HepG2 (cell line): ENCODE results near the gene ADGRD1. TPM values are rescaled to one million over a fixed set of nuclear protein-coding genes. Genes with fewer than 3 reads are reported as not detected.

Source experiments
- BCL6 ChIP-seq: IDR thresholded peaks from 2 replicates; pipeline ENCODE4 v1.6.1; 2016; ENCODE audit warnings: missing genetic modification reagents, missing compliant biosample characterization
- CCDC6 ChIP-seq: sonication (generic); formaldehyde crosslinking; IDR thresholded peaks from 2 replicates; pipeline ENCODE4 v1.8.1; 2022; ENCODE audit warnings: mild to moderate bottlenecking, missing genetic modification reagents, moderate library complexity
- CHD4 ChIP-seq: fragments of 200-600 bp; sonication (generic); IDR thresholded peaks from 2 replicates; pipeline ENCODE4 v1.7.0; 2017; ENCODE audit warnings: mild to moderate bottlenecking, low read length, borderline replicate concordance
- NR2F6 ChIP-seq, 2 experiments: IDR thresholded peaks; 2 replicates each; pipeline ENCODE4 v1.6.1; 2016; ENCODE audit warnings: antibody characterized with exemption in 1 of 2, mild to moderate bottlenecking in 1 of 2
- SMC3 ChIP-seq: IDR thresholded peaks from 2 replicates; pipeline ENCODE4 v1.6.1; 2011; ENCODE audit warnings: low read length, improper control_type of control experiment
- TBL1XR1 ChIP-seq: fragments of 150-350 bp; IDR thresholded peaks from 2 replicates; pipeline ENCODE4 v1.6.1; 2014; ENCODE audit warnings: borderline replicate concordance, low read length; ENCODE audit not compliant: partially characterized antibody
- ZGPAT ChIP-seq: IDR thresholded peaks from 2 replicates; pipeline ENCODE4 v1.6.1; 2016; ENCODE audit warnings: mild to moderate bottlenecking
- ZNF280D ChIP-seq: sonication (generic); formaldehyde crosslinking; IDR thresholded peaks from 2 replicates; pipeline ENCODE4 v1.5.1; 2020; ENCODE audit warnings: mild to moderate bottlenecking, missing genetic modification reagents
- ZNF350 ChIP-seq: sonication (generic); formaldehyde crosslinking; IDR thresholded peaks from 2 replicates; pipeline ENCODE4 v1.4.0; 2020; ENCODE audit warnings: mild to moderate bottlenecking, low read depth, missing genetic modification reagents, borderline replicate concordance
- polyA plus RNA-seq, 8 experiments: library from polyadenylated mRNA; depleted of rRNA in 3 of 8; stranded (reverse) in 7 of 8; unstranded in 1 of 8; fragments of >200 nt; fragmentation: Illumina TruSeq in 4 of 8; extraction: Trizol in 4 of 8; gene quantifications; 2 replicates each; pipeline versions ENCODE4 v1.2.1 to v1.2.3, GENCODE V29; 2011 to 2016; ENCODE audit warnings: low read depth in 4 of 8, missing spikeins in 1 of 8, mixed read lengths in 1 of 8; ENCODE audit not compliant: insufficient read depth in 1 of 8
- total RNA-seq, 5 experiments: library from RNA; depleted of rRNA; stranded (reverse); fragments of >200 nt; fragmentation: Illumina TruSeq; extraction: Trizol; gene quantifications; 2 replicates each; pipeline ENCODE4 v1.2.3, GENCODE V29; 2016; ENCODE audit warnings: low read depth in 1 of 5
- TF ChIP-seq, protein P1 (sequence below): sonication (generic); formaldehyde crosslinking; IDR thresholded peaks from 2 replicates; pipeline ENCODE4 v1.4.0; 2020; ENCODE audit warnings: mild to moderate bottlenecking, missing genetic modification reagents
- TF ChIP-seq, protein P2 (sequence below): sonication (generic); formaldehyde crosslinking; IDR thresholded peaks from 2 replicates; pipeline ENCODE4 v1.4.0; 2020; ENCODE audit warnings: missing genetic modification reagents

ADGRD1 gene
- total and polyA plus RNA-seq, 2 of the 13 experiments (the other 11 are each of a cell fraction or from before 2014, with no cell fraction given), result 0.46 to 12.4 TPM

- TF ChIP-seq ZGPAT (CRISPR knock-in tag), result 0 out of 2 replicates have a peak, but pooled peaks have one; percentile 16
- TF ChIP-seq, protein P1, sequence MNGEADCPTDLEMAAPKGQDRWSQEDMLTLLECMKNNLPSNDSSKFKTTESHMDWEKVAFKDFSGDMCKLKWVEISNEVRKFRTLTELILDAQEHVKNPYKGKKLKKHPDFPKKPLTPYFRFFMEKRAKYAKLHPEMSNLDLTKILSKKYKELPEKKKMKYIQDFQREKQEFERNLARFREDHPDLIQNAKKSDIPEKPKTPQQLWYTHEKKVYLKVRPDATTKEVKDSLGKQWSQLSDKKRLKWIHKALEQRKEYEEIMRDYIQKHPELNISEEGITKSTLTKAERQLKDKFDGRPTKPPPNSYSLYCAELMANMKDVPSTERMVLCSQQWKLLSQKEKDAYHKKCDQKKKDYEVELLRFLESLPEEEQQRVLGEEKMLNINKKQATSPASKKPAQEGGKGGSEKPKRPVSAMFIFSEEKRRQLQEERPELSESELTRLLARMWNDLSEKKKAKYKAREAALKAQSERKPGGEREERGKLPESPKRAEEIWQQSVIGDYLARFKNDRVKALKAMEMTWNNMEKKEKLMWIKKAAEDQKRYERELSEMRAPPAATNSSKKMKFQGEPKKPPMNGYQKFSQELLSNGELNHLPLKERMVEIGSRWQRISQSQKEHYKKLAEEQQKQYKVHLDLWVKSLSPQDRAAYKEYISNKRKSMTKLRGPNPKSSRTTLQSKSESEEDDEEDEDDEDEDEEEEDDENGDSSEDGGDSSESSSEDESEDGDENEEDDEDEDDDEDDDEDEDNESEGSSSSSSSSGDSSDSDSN (CRISPR knock-in tag), result 0 out of 2 replicates have a peak, but pooled peaks have one; percentile 20
- TF ChIP-seq ZNF280D, result peak; percentile 27; the same call in 1 of the 2 replicates
- no peak for TF ChIP-seq CHD4
- TF ChIP-seq BCL6 (CRISPR knock-in tag), result no peak
- TF ChIP-seq NR2F6 (IDR thresholded peaks at IDR 0.05), result 0 out of 2 replicates have a peak, but pooled peaks have one; percentile 30
- no peak for TF ChIP-seq NR2F6 (CRISPR knock-in tag; IDR thresholded peaks at IDR 0.05)
- peak; percentile 32; the same call in 1 of the 2 replicates for TF ChIP-seq SMC3
- no peak for TF ChIP-seq TBL1XR1
- 0 out of 2 replicates have a peak, but pooled peaks have one; percentile 33 for TF ChIP-seq CCDC6 (CRISPR knock-in tag)
- 0 out of 2 replicates have a peak, but pooled peaks have one; percentile 18 for TF ChIP-seq ZNF350 (CRISPR knock-in tag)
- TF ChIP-seq, protein P2, sequence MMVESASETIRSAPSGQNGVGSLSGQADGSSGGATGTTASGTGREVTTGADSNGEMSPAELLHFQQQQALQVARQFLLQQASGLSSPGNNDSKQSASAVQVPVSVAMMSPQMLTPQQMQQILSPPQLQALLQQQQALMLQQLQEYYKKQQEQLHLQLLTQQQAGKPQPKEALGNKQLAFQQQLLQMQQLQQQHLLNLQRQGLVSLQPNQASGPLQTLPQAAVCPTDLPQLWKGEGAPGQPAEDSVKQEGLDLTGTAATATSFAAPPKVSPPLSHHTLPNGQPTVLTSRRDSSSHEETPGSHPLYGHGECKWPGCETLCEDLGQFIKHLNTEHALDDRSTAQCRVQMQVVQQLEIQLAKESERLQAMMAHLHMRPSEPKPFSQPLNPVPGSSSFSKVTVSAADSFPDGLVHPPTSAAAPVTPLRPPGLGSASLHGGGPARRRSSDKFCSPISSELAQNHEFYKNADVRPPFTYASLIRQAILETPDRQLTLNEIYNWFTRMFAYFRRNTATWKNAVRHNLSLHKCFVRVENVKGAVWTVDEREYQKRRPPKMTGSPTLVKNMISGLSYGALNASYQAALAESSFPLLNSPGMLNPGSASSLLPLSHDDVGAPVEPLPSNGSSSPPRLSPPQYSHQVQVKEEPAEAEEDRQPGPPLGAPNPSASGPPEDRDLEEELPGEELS (CRISPR knock-in tag), result no peak
Observed at GRCh38 chr12:131018808-131019397, 65.2 kb downstream of the ADGRD1 start (continued).
